Muscle of leg (tissue), 11 donors: Measurements from ENCODE around the gene SHANK3. TPM values are rescaled to one million over a fixed set of nuclear protein-coding genes. Genes with fewer than 3 reads are reported as not detected.
"Not testable (repeated sequence)": the region's sequence is repeated elsewhere in the genome, so short reads cannot be mapped to it uniquely, and the experiment has no call there.

Experiments used
- DNase-seq: peaks from one replicate; pipeline ENCODE4 v3.0.0; 2013
- H3K27ac ChIP-seq: one replicate; pipeline ENCODE4 v1.5.1; 2013; ENCODE audit warnings: mild to moderate bottlenecking, low read length, control low read depth
- H3K27me3 ChIP-seq: one replicate; pipeline ENCODE4 v1.6.1; 2013; ENCODE audit warnings: low read length; ENCODE audit not compliant: control insufficient read depth, insufficient read depth
- H3K36me3 ChIP-seq: one replicate; pipeline ENCODE4 v1.6.1; 2013; ENCODE audit warnings: low read length; ENCODE audit not compliant: control insufficient read depth, insufficient read depth
- H3K4me1 ChIP-seq: one replicate; pipeline ENCODE4 v1.6.1; 2013; ENCODE audit warnings: low read length; ENCODE audit not compliant: control insufficient read depth, insufficient read depth
- H3K4me3 ChIP-seq: one replicate; pipeline ENCODE4 v1.5.1; 2013; ENCODE audit warnings: low read length, control low read depth
- H3K9me3 ChIP-seq: replicated peaks from 2 replicates; pipeline ENCODE4 v1.6.1; 2013; ENCODE audit warnings: low read depth, low read length; ENCODE audit not compliant: control insufficient read depth
- WGBS: methylation state at CpG from one replicate; pipeline ENCODE4 v1.1.5; 2013; ENCODE audit warnings: missing lambda C conversion rate; ENCODE audit not compliant: insufficient coverage; 5-methylcytosine and 5-hydroxymethylcytosine counted together
- polyA plus RNA-seq, 8 donors: library from polyadenylated mRNA; unstranded; fragments of 120-200 nt; gene quantifications; one replicate each; pipeline versions ENCODE4 v1.2.1 to v1.2.3, GENCODE V29; 2013; ENCODE audit warnings: inconsistent platforms in 1 of 8, low replicate concordance in 1 of 8; ENCODE audit not compliant: insufficient read length in 8 of 8, insufficient read depth in 1 of 8
- total RNA-seq: library from RNA; stranded (reverse); fragments of 120-200 nt; gene quantifications from one replicate; pipeline ENCODE4 v1.2.4, GENCODE V29; 2013

SHANK3 gene
- total and polyA plus RNA-seq, 9 donors = 4.3 to 25.1 (median 15.5) TPM

GRCh38 chr22:50654664-50655063 is 18.0 kb upstream of the SHANK3 start:
- H3K4me3 ChIP-seq, H3K9me3 ChIP-seq, H3K4me1 ChIP-seq, DNase-seq, H3K36me3 ChIP-seq, H3K27ac ChIP-seq: not testable (repeated sequence)
- peaks cover 11% of the 10 kb centered on the region for H3K27me3 ChIP-seq
- WGBS = 95% methylated on average over 6 of the region's 6 CpGs

GRCh38 chr22:50656122-50657070 is 16.2 kb upstream of the SHANK3 start:
- H3K4me3 ChIP-seq = no peak overlapping the region
- WGBS = 67% methylated on average over 19 of the region's 23 CpGs

GRCh38 chr22:50657925-50658324 is 14.7 kb upstream of the SHANK3 start:
- no peak for DNase-seq
- H3K27ac ChIP-seq = no peak overlapping the region
- 43% methylated on average over 1 of the region's 4 CpGs for WGBS
- H3K27me3 ChIP-seq = peaks cover 11% of the 10 kb centered on the region
- H3K4me1 ChIP-seq = no peaks in the 10 kb centered on the region
- H3K4me3 ChIP-seq = no peak overlapping the region
- H3K36me3 ChIP-seq = no peaks in the 10 kb centered on the region
- H3K9me3 ChIP-seq = no peaks in the 10 kb centered on the region

More at GRCh38 chr22:50656122-50657070, 16.2 kb upstream of the SHANK3 start:
- Histone ChIP-seq H3K9me3 (no peaks in the 10 kb centered on the region), H3K27ac (peak overlapping the region; percentile 65), H3K36me3 (no peaks in the 10 kb centered on the region), H3K27me3 (peaks cover 11% of the 10 kb centered on the region), H3K4me1 (no peaks in the 10 kb centered on the region)
- DNase-seq = peak; percentile 37

- not testable (repeated sequence) for DNase-seq, H3K36me3 ChIP-seq, H3K27ac ChIP-seq, H3K9me3 ChIP-seq, H3K4me3 ChIP-seq, H3K4me1 ChIP-seq
- peaks cover 11% of the 10 kb centered on the region for H3K27me3 ChIP-seq
- no CpG with 5 or more reads among the region's 7 CpGs for WGBS
These were observed 12.9 kb upstream of the SHANK3 start for GRCh38 chr22:50659711-50660110.

- Histone ChIP-seq H3K36me3 (no peaks in the 10 kb centered on the region), H3K9me3 (no peaks in the 10 kb centered on the region), H3K4me1 (no peaks in the 10 kb centered on the region), H3K27ac (no peak overlapping the region), H3K27me3 (peaks cover 11% of the 10 kb centered on the region), H3K4me3 (no peak overlapping the region)
- no peak for DNase-seq
These were observed 12.3 kb upstream of the SHANK3 start for GRCh38 chr22:50660306-50660705.

- Histone ChIP-seq H3K4me1 (no peaks in the 10 kb centered on the region), H3K27ac (no peak overlapping the region), H3K36me3 (no peaks in the 10 kb centered on the region), H3K27me3 (peaks cover 3% of the 10 kb centered on the region), H3K9me3 (no peaks in the 10 kb centered on the region), H3K4me3 (no peak overlapping the region)
- no peak for DNase-seq
- WGBS = 94% methylated on average over 10 of the region's 12 CpGs
These were observed 7.4 kb upstream of the SHANK3 start for GRCh38 chr22:50665212-50665611.

- Histone ChIP-seq H3K4me3 (no peak overlapping the region), H3K27ac (no peak overlapping the region)
- WGBS = 0% methylated on average over 1 of the region's 2 CpGs
These were observed 6.9 kb upstream of the SHANK3 start for GRCh38 chr22:50665738-50666137.

GRCh38 chr22:50670513-50670912 is 2.1 kb upstream of the SHANK3 start:
- DNase-seq = no peak
- Histone ChIP-seq H3K9me3 (no peaks in the 10 kb centered on the region), H3K27me3 (peaks cover 39% of the 10 kb centered on the region), H3K4me3 (no peak overlapping the region), H3K4me1 (peaks cover 8% of the 10 kb centered on the region), H3K27ac (no peak overlapping the region), H3K36me3 (no peaks in the 10 kb centered on the region)
- WGBS = 49% methylated on average over 4 of the region's 4 CpGs

More at GRCh38 chr22:50665738-50666137, 6.9 kb upstream of the SHANK3 start:
- peaks cover 5% of the 10 kb centered on the region for H3K27me3 ChIP-seq
- H3K36me3 ChIP-seq = no peaks in the 10 kb centered on the region
- H3K4me1 ChIP-seq = no peaks in the 10 kb centered on the region
- no peaks in the 10 kb centered on the region for H3K9me3 ChIP-seq
- no peak for DNase-seq

- peaks cover 41% of the 10 kb centered on the region for H3K27me3 ChIP-seq
- no peaks in the 10 kb centered on the region for H3K36me3 ChIP-seq
- no peak for DNase-seq
- WGBS = 53% methylated on average over 10 of the region's 10 CpGs
- no peaks in the 10 kb centered on the region for H3K9me3 ChIP-seq
- no peak overlapping the region for H3K4me3 ChIP-seq
- peak overlapping the region; percentile 69 for H3K27ac ChIP-seq
- H3K4me1 ChIP-seq = peaks cover 8% of the 10 kb centered on the region
These were observed 1.6 kb upstream of the SHANK3 start for GRCh38 chr22:50670914-50671538.

GRCh38 chr22:50671641-50672040 is 982 bp upstream of the SHANK3 start:
- Histone ChIP-seq H3K9me3 (no peaks in the 10 kb centered on the region), H3K4me3 (no peak overlapping the region), H3K27me3 (peaks cover 48% of the 10 kb centered on the region), H3K27ac (peak overlapping the region; percentile 69), H3K4me1 (peaks cover 8% of the 10 kb centered on the region), H3K36me3 (no peaks in the 10 kb centered on the region)
- 72% methylated on average over 10 of the region's 11 CpGs for WGBS
- no peak for DNase-seq
